ENCODE measurements around the gene SLCO4A1.
A peak's percentile ranks its signal among the peaks of the same experiment; 100 is the strongest.

The SLCO4A1 gene

DNA sequence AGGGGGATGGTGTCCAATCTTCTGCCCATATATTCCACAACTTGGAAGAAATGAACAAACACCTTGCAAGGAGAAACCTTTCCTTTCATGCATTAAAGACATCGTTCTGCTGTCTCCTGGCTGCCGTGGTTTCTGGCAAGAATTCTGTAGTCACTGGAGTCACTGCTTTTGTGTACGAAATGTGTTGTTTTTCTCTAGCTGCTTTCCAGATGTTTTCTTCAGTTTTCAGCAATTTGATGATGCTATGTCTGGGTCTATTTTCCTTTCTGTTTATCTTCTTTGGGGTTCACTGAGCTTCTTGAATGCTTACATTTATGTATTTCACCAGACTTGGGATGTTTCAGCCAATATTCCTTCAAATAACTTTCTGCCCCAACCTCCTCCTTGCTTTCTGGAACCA is 40.6 kb upstream of the SLCO4A1 start:
- H3K4me3 ChIP-seq (ENCODE audit: low read depth, low read length) = no peak overlapping the region
- no peaks in the 10 kb centered on the region for H3K9me3 ChIP-seq (ENCODE audit: control insufficient read depth, insufficient read depth, low read length)
- no peaks in the 10 kb centered on the region for H3K27me3 ChIP-seq (ENCODE audit: control insufficient read depth, insufficient read depth, low read length)
- no peak overlapping the region for H3K9ac ChIP-seq (ENCODE audit: low read depth, low read length)
- H3K4me1 ChIP-seq (ENCODE audit: control insufficient read depth, insufficient read depth, low read length) = peaks cover 6% of the 10 kb centered on the region
- no peaks in the 10 kb centered on the region for H3K36me3 ChIP-seq (ENCODE audit: control insufficient read depth, insufficient read depth, low read length)

DNA sequence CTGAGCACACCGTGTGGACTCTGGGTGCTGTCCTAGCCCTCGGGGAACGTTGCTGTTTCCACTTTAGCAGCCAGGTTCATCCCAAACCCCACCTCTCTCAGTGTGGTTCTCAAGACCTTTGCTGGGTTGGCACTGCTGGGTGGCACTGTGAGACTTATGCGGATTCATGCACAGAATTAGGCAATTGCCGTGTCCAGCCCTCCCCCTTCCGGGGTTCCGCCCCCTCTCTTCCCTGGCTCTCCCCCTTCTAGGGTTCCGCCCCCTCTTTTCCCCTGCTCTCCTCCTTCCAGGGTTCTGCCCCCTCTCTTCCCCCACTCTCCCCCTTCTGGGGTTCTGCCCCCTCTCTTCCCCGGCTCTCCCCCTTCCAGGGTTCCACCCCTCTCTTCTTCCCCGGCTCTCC is 39.8 kb upstream of the SLCO4A1 start:
- H3K9ac ChIP-seq (ENCODE audit: low read depth, low read length) = no peak overlapping the region
- no peak overlapping the region for H3K4me3 ChIP-seq (ENCODE audit: low read depth, low read length)
- H3K36me3 ChIP-seq (ENCODE audit: control insufficient read depth, insufficient read depth, low read length) = no peaks in the 10 kb centered on the region
- no peaks in the 10 kb centered on the region for H3K9me3 ChIP-seq (ENCODE audit: control insufficient read depth, insufficient read depth, low read length)
- H3K27me3 ChIP-seq (ENCODE audit: control insufficient read depth, insufficient read depth, low read length) = no peaks in the 10 kb centered on the region
- peaks cover 10% of the 10 kb centered on the region for H3K4me1 ChIP-seq (ENCODE audit: control insufficient read depth, insufficient read depth, low read length)

DNA sequence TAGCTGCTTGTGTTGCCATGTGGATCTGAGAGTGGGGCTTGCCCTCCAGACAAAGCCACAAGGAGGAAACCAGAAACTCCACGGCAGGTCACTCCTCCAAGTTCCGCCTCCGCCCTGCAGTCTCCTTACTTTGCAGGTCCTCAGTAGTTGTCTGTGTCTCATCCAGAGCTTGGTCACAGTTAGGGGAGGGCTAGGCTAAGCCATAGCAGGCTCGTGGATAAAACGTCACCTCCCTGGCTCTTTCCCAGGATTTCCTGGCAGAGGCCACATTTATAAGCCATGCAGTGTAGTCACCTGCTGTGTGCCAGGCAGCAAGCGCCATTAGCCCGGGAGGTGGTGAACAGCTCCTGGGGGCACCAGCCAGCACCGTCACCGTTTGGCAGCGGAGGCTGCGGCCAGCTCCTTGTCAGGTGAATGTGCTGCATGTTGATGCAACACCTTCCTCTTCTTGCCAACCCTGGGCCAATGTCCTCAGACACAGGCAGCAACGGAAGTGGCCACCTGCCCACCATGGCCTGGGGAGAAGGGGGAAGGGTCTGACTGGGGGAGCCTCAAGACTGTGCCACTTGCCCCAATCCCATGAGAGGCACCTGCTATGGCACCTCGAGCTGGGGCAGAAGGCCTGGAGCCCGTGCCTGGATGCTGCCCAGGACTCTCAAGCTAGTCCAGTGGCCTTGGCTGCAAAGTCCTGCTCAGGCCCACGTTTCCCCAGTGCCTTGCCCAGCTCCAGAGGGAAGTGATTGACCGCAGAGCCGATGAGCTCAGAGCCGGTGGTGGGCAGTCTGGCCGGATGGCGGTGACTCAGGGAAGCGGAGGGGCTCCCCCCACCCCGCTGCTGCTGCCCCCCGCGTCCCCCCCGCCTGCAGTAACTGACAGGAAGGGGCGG is 39.0 kb upstream of the SLCO4A1 start:
- H3K4me1 ChIP-seq (ENCODE audit: control insufficient read depth, insufficient read depth, low read length) = peaks cover 10% of the 10 kb centered on the region

DNA sequence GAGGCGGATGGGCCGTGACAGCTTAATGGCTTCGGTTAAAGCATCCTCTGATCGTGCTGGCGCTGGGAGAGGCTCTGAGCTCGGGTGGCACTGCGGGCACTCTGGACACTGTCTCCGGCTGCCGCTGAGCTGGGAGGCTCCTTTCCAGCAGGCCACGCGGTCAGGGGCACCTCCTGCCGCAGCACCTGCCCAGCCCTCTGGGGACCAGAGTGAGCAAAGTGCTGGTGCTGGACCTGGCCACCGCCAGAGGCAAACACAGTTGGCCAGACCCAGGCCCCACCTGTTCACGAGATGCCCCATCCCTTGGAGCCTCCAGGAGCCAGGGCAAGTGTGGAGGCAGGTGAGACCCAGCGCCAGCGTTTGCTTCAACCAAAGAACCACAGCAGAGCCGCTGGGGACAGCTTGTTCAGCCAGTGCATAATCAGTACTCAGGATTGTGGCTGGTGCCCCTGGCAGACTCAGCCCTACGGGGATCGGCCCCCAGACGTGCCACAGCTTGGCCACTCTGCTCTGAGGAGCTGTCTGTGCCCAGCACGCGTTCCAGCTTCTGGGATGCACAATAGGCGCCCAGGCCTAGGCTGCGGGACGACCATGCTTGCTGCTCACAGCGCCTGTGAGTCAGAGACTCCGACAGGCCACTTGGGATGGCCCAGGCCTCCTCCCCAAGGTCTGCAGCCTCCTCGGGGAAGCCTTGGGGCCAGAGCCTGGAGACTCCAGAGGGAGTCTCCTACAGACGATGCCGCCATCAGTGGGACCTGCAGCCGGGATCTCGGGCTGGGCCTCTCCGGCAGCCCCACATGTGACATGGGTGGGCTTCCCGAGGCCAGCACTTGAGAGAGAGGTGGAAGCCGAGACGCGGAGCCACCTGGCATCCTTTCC is 38.2 kb upstream of the SLCO4A1 start:
- Histone ChIP-seq H3K4me3 (ENCODE audit: low read depth, low read length) (no peak overlapping the region), H3K9me3 (ENCODE audit: control insufficient read depth, insufficient read depth, low read length) (no peaks in the 10 kb centered on the region), H3K36me3 (ENCODE audit: control insufficient read depth, insufficient read depth, low read length) (no peaks in the 10 kb centered on the region), H3K27me3 (ENCODE audit: control insufficient read depth, insufficient read depth, low read length) (no peaks in the 10 kb centered on the region), H3K4me1 (ENCODE audit: control insufficient read depth, insufficient read depth, low read length) (peaks cover 10% of the 10 kb centered on the region), H3K9ac (ENCODE audit: low read depth, low read length) (no peak overlapping the region)

More for the DNA sequence above, 39.0 kb upstream of the SLCO4A1 start:
- H3K27me3 ChIP-seq (ENCODE audit: control insufficient read depth, insufficient read depth, low read length) = no peaks in the 10 kb centered on the region
- H3K36me3 ChIP-seq (ENCODE audit: control insufficient read depth, insufficient read depth, low read length) = no peaks in the 10 kb centered on the region
- H3K4me3 ChIP-seq (ENCODE audit: low read depth, low read length) = no peak overlapping the region
- no peak overlapping the region for H3K9ac ChIP-seq (ENCODE audit: low read depth, low read length)
- H3K9me3 ChIP-seq (ENCODE audit: control insufficient read depth, insufficient read depth, low read length) = no peaks in the 10 kb centered on the region

DNA sequence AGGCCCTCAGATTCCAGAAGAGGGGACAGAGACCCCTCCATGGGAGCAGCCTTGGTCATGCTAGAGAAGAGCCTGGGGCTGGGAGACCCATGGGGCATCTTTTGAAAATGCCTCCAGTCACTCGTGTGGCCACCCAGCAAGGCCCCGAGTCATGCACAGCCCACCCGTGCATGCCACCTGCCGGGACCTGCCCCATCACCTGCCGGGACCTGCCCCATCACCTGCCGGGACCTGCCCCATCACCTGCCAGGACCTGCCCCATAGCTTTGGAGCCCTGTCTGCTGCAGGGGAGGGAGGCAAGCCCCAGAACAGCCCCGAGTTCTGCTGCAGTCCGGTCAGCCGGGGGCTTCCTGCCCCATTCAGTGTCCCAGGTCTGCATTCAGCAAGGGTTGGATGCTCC is 37.5 kb upstream of the SLCO4A1 start:
- peaks cover 10% of the 10 kb centered on the region for H3K4me1 ChIP-seq (ENCODE audit: control insufficient read depth, insufficient read depth, low read length)
- H3K9me3 ChIP-seq (ENCODE audit: control insufficient read depth, insufficient read depth, low read length) = no peaks in the 10 kb centered on the region
- no peaks in the 10 kb centered on the region for H3K36me3 ChIP-seq (ENCODE audit: control insufficient read depth, insufficient read depth, low read length)
- no peak overlapping the region for H3K9ac ChIP-seq (ENCODE audit: low read depth, low read length)
- no peak overlapping the region for H3K4me3 ChIP-seq (ENCODE audit: low read depth, low read length)
- no peaks in the 10 kb centered on the region for H3K27me3 ChIP-seq (ENCODE audit: control insufficient read depth, insufficient read depth, low read length)

DNA sequence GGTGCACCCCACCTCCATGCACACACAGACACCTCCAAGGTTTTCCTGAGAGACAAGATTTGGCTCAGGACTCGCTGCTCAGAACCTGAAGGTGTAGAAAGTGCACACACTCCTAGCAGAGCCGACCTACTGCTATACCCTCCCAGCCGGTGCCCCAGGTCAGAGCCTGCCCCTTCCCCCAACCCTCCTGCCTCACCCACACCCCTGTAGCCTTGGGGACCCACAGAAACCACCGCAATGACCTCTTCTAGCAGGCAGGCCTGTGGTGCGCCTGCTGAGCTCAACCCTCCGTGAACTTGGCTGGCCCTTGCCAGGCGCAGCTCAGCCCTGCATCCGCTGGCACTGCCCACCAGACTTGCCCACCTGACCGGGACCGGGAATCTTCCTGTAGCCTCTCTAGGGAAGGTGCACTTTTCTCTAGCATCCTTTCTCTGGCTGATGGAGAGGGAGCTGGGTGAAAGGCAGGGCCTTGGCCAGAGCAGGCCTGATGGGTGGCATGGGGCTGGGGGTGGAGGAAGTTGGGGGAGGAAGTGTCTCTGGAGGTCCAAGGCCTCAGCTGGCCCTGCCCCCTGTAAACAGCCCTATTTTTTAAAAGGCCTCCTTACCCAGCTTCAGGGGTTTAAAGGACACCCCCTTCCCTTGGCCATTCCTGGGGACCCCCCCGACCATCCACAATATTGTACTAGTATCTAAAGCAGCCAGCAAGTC is 36.9 kb upstream of the SLCO4A1 start:
- Histone ChIP-seq H3K9ac (ENCODE audit: low read depth, low read length) (peak overlapping the region; percentile 3), H3K27me3 (ENCODE audit: control insufficient read depth, insufficient read depth, low read length) (no peaks in the 10 kb centered on the region), H3K4me3 (ENCODE audit: low read depth, low read length) (no peak overlapping the region)

DNA sequence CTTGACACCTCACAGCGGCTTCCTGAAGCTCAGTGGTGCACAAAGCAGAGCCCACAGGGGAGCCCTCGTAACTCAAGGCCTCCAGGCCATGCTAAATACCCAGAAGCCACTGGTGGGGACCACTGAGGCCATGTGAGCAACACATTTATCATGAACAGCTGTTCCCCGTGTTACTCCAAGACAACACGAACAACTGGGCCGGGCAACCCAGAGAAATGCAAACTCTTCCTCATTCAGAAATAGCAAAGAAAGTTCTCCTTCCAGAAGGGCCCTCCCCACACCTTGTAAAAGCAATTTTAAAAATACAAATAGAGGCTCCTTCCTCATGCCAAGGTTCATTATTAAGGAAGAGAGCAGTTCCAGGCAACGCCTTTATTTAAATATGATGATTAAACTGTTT is 36.3 kb upstream of the SLCO4A1 start:
- H3K36me3 ChIP-seq (ENCODE audit: control insufficient read depth, insufficient read depth, low read length) = no peaks in the 10 kb centered on the region
- H3K27me3 ChIP-seq (ENCODE audit: control insufficient read depth, insufficient read depth, low read length) = no peaks in the 10 kb centered on the region
- no peak overlapping the region for H3K4me3 ChIP-seq (ENCODE audit: low read depth, low read length)
- H3K4me1 ChIP-seq (ENCODE audit: control insufficient read depth, insufficient read depth, low read length) = peaks cover 10% of the 10 kb centered on the region
- no peaks in the 10 kb centered on the region for H3K9me3 ChIP-seq (ENCODE audit: control insufficient read depth, insufficient read depth, low read length)
- no peak overlapping the region for H3K9ac ChIP-seq (ENCODE audit: low read depth, low read length)

More for the DNA sequence above, 36.9 kb upstream of the SLCO4A1 start:
- H3K4me1 ChIP-seq (ENCODE audit: control insufficient read depth, insufficient read depth, low read length) = peaks cover 10% of the 10 kb centered on the region
- H3K36me3 ChIP-seq (ENCODE audit: control insufficient read depth, insufficient read depth, low read length) = no peaks in the 10 kb centered on the region
- H3K9me3 ChIP-seq (ENCODE audit: control insufficient read depth, insufficient read depth, low read length) = no peaks in the 10 kb centered on the region

DNA sequence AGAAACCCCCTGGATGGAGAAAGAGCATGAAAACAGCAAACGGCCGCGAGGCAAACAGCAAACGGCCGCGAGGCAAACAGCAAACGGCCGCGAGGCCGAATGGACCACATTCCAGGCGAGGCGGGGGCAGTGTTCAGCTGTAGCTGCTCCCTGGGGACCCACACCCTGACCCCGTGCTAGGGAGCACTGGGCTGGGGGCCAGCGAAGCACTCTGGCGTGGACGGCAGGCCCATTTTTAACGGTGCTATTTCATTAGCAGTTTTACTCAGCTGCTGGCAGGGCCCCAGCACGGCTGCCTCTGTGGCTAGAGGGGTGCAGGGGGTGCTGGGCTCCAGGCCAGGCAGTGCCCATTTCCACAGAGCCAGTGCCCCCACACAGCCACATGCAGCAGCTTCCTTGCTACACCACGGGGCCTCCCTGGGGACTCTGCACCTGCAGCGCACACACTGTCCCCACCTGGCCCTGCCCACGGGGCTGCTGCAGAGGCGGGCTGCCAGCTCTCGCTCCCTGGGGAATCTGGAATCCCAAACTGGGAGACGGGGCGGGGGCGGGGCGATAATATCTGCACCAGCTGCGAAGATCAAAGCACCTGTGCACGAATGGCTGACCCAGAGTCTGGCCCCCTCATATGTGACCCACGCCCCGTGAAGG is 35.6 kb upstream of the SLCO4A1 start:
- no peak overlapping the region for H3K9ac ChIP-seq (ENCODE audit: low read depth, low read length)
- H3K36me3 ChIP-seq (ENCODE audit: control insufficient read depth, insufficient read depth, low read length) = no peaks in the 10 kb centered on the region
- H3K4me1 ChIP-seq (ENCODE audit: control insufficient read depth, insufficient read depth, low read length) = peaks cover 10% of the 10 kb centered on the region
- H3K4me3 ChIP-seq (ENCODE audit: low read depth, low read length) = no peak overlapping the region
- H3K9me3 ChIP-seq (ENCODE audit: control insufficient read depth, insufficient read depth, low read length) = no peaks in the 10 kb centered on the region
- no peaks in the 10 kb centered on the region for H3K27me3 ChIP-seq (ENCODE audit: control insufficient read depth, insufficient read depth, low read length)

DNA sequence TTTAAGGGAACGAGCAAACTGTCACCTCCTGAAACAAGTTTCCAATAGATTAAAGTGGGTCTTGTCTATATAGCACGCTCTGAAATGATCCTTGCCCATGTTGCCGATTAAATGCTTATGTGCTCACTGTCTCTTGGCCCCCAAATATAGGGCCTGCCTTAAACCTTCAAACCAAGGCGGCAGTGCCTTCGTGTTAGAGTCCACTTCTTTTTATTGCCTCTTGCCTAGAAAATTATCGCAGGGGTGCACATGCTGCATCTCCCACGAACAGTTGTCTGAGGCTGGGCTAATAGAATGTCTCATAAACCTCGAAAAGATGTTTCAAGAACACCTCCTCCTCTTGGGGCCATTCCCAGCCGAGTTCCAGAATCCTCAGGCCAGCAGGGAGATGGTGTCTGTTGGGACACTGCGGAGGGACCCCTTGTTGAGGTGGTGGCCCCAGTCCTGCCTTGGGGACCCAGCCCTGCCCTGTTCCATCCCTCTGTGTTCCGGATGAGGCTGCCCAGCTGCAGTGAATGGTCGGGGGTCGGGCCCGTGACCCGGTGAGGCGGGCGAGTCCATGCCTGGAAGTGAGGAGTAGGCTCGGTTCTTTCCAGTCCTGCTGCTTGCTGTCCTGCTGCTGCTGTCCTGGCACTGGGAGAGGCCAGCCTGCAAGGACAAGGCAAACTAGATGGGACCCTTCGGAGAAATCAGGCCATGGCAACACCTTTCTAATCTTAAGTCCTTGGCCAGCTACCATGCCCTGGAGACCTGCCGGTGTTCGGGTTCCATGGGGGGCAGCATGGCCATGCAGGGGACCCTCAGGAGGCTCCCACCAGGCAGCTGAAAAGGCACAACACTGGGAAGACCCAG is 34.7 kb upstream of the SLCO4A1 start:
- H3K9ac ChIP-seq (ENCODE audit: low read depth, low read length) = no peak overlapping the region

DNA sequence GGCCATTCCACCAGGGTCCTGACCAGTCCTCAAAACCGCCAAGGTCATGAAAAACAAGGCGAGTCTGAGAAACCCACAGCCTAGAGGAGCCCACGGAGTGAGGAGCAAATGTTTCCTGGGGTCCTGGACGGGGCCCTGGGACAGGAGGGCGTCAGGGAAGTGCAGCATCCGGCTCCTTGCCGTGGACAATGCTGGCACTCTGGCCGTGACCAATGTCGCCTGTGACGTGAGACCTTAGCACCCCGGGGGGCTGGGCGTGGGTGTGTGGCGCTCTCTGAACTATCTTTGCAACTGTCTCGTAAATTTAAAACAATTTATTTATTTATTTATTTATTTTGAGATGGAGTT is 34.1 kb upstream of the SLCO4A1 start:
- H3K9me3 ChIP-seq (ENCODE audit: control insufficient read depth, insufficient read depth, low read length) = no peaks in the 10 kb centered on the region
- no peak overlapping the region for H3K4me3 ChIP-seq (ENCODE audit: low read depth, low read length)
- no peak overlapping the region for H3K9ac ChIP-seq (ENCODE audit: low read depth, low read length)
- no peaks in the 10 kb centered on the region for H3K36me3 ChIP-seq (ENCODE audit: control insufficient read depth, insufficient read depth, low read length)
- H3K27me3 ChIP-seq (ENCODE audit: control insufficient read depth, insufficient read depth, low read length) = no peaks in the 10 kb centered on the region
- H3K4me1 ChIP-seq (ENCODE audit: control insufficient read depth, insufficient read depth, low read length) = peaks cover 10% of the 10 kb centered on the region

More for the DNA sequence above, 34.7 kb upstream of the SLCO4A1 start:
- no peaks in the 10 kb centered on the region for H3K9me3 ChIP-seq (ENCODE audit: control insufficient read depth, insufficient read depth, low read length)
- no peaks in the 10 kb centered on the region for H3K36me3 ChIP-seq (ENCODE audit: control insufficient read depth, insufficient read depth, low read length)
- H3K4me1 ChIP-seq (ENCODE audit: control insufficient read depth, insufficient read depth, low read length) = peaks cover 10% of the 10 kb centered on the region
- H3K4me3 ChIP-seq (ENCODE audit: low read depth, low read length) = no peak overlapping the region
- no peaks in the 10 kb centered on the region for H3K27me3 ChIP-seq (ENCODE audit: control insufficient read depth, insufficient read depth, low read length)

All from iPS-15b (cell line).